Measurements from ENCODE around the gene TGM2. TPM values are rescaled to one million over a fixed set of nuclear protein-coding genes. Genes with fewer than 3 reads are reported as not detected.
A peak's percentile ranks its signal among the peaks of the same experiment; 100 is the strongest.

Gene TGM2
- total and polyA plus RNA-seq, 9 of the 15 experiments (the other 6 are each of a cell fraction or from before 2014, with no cell fraction given), result 5.5 to 78.5 (median 37.6) TPM

DNA sequence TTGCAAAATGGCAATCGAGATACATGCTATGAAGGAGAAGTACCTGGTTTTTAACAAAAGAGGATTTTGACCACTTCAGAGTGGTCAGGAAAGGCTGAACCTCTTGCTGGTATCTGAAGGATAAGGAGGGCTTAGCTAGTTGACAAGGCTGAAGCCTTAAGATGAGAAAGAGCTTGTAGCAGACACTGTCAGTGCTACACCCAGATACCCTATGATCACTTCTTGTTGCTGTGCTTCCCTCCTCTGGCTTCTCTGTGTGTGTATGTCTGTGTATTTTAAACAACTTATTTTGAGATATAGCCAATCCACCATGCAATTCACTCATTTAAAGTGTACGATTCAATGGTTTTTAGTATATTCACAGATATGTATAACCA, 38.9 kb upstream of the TGM2 start:
- FAIRE-seq (peak; percentile 63), ATAC-seq (no peak), DNase-seq (ENCODE audit: extremely low read depth in 1 of 4, low spot score in 3 of 4) (no peak)
- intact Hi-C loops (cut with micrococcal nuclease) (no loop called here), in situ Hi-C loops (cut with MboI) (no loop called here)
- WGBS (ENCODE audit: insufficient coverage, low coverage, missing lambda C conversion rate), result 3% methylated on average over 2 of the region's 2 CpGs
- H3K27me3 ChIP-seq (ENCODE audit: control insufficient read depth in 2 of 2, insufficient read depth in 2 of 2, low read length in 2 of 2), result peaks cover 8 to 17% of the 10 kb centered on the region in 2 experiments; a peak in 3 of 5 replicates
- ChIA-PET POLR2A (no interaction called here), CTCF (ENCODE audit: low intra/inter-chr PET ratio) (no interaction called here)
- no peak overlapping the region for H2AFZ ChIP-seq (ENCODE audit: low read depth, low read length)
- H3K79me2 ChIP-seq (ENCODE audit: control insufficient read depth, insufficient read depth, low read length), result no peaks in the 10 kb centered on the region
- H3K4me1 ChIP-seq (replicated peaks in 1 of 2; ENCODE audit: control insufficient read depth in 2 of 2, insufficient read depth in 2 of 2, low read length in 2 of 2), result peaks cover 0 to 7% of the 10 kb centered on the region in 2 experiments; a peak in 3 of 5 replicates
- H3K9me1 ChIP-seq (ENCODE audit: control insufficient read depth, insufficient read depth, low read length), result no peaks in the 10 kb centered on the region
- no peaks in the 10 kb centered on the region for H3K36me3 ChIP-seq (ENCODE audit: control insufficient read depth, insufficient read depth, low read length)
- H3K27ac ChIP-seq (ENCODE audit: extremely low read depth, low read depth, low read length), result no peak overlapping the region
- H3K9ac ChIP-seq (ENCODE audit: insufficient read depth in 1 of 2, low read depth in 2 of 2, low read length in 2 of 2), result no peak overlapping the region
- no peaks in the 10 kb centered on the region; the same call in 1 of the 2 replicates for H3K9me3 ChIP-seq (replicated peaks; ENCODE audit: control insufficient read depth, insufficient read depth, low read depth, low read length)
- H4K20me1 ChIP-seq (replicated peaks; ENCODE audit: control insufficient read depth, insufficient read depth, low read length), result no peaks in the 10 kb centered on the region; the same call in 1 of the 2 replicates
- H3K4me3 ChIP-seq, result no peak overlapping the region
- no peak overlapping the region for H3K4me2 ChIP-seq (ENCODE audit: insufficient read depth, low read length)
- TF ChIP-seq WHSC1 (IDR thresholded peaks at IDR 0.05; ENCODE audit: low read length) (no peak), SMARCC2 (IDR thresholded peaks at IDR 0.05; ENCODE audit: low read depth) (no peak), MAFK (IDR thresholded peaks at IDR 0.05; ENCODE audit: low read length) (no peak), ZEB2 (IDR thresholded peaks at IDR 0.05) (no peak), SFPQ (IDR thresholded peaks at IDR 0.05; ENCODE audit: low read depth, low read length) (no peak), ELF1 (tag; IDR thresholded peaks at IDR 0.05) (no peak), ZNF324 (CRISPR knock-in tag; IDR thresholded peaks at IDR 0.05) (no peak), MAFF (IDR thresholded peaks at IDR 0.05; ENCODE audit: low read length) (no peak), BRD9 (IDR thresholded peaks at IDR 0.05; ENCODE audit: low read depth, partially characterized antibody) (no peak), NR1H2 (CRISPR knock-in tag; IDR thresholded peaks at IDR 0.05) (no peak)
- TF ChIP-seq, protein P1, sequence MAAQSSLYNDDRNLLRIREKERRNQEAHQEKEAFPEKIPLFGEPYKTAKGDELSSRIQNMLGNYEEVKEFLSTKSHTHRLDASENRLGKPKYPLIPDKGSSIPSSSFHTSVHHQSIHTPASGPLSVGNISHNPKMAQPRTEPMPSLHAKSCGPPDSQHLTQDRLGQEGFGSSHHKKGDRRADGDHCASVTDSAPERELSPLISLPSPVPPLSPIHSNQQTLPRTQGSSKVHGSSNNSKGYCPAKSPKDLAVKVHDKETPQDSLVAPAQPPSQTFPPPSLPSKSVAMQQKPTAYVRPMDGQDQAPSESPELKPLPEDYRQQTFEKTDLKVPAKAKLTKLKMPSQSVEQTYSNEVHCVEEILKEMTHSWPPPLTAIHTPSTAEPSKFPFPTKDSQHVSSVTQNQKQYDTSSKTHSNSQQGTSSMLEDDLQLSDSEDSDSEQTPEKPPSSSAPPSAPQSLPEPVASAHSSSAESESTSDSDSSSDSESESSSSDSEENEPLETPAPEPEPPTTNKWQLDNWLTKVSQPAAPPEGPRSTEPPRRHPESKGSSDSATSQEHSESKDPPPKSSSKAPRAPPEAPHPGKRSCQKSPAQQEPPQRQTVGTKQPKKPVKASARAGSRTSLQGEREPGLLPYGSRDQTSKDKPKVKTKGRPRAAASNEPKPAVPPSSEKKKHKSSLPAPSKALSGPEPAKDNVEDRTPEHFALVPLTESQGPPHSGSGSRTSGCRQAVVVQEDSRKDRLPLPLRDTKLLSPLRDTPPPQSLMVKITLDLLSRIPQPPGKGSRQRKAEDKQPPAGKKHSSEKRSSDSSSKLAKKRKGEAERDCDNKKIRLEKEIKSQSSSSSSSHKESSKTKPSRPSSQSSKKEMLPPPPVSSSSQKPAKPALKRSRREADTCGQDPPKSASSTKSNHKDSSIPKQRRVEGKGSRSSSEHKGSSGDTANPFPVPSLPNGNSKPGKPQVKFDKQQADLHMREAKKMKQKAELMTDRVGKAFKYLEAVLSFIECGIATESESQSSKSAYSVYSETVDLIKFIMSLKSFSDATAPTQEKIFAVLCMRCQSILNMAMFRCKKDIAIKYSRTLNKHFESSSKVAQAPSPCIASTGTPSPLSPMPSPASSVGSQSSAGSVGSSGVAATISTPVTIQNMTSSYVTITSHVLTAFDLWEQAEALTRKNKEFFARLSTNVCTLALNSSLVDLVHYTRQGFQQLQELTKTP (IDR thresholded peaks at IDR 0.05; ENCODE audit: low read depth in 1 of 2, partially characterized antibody in 2 of 2), result no peak
- TF ChIP-seq, protein P2, sequence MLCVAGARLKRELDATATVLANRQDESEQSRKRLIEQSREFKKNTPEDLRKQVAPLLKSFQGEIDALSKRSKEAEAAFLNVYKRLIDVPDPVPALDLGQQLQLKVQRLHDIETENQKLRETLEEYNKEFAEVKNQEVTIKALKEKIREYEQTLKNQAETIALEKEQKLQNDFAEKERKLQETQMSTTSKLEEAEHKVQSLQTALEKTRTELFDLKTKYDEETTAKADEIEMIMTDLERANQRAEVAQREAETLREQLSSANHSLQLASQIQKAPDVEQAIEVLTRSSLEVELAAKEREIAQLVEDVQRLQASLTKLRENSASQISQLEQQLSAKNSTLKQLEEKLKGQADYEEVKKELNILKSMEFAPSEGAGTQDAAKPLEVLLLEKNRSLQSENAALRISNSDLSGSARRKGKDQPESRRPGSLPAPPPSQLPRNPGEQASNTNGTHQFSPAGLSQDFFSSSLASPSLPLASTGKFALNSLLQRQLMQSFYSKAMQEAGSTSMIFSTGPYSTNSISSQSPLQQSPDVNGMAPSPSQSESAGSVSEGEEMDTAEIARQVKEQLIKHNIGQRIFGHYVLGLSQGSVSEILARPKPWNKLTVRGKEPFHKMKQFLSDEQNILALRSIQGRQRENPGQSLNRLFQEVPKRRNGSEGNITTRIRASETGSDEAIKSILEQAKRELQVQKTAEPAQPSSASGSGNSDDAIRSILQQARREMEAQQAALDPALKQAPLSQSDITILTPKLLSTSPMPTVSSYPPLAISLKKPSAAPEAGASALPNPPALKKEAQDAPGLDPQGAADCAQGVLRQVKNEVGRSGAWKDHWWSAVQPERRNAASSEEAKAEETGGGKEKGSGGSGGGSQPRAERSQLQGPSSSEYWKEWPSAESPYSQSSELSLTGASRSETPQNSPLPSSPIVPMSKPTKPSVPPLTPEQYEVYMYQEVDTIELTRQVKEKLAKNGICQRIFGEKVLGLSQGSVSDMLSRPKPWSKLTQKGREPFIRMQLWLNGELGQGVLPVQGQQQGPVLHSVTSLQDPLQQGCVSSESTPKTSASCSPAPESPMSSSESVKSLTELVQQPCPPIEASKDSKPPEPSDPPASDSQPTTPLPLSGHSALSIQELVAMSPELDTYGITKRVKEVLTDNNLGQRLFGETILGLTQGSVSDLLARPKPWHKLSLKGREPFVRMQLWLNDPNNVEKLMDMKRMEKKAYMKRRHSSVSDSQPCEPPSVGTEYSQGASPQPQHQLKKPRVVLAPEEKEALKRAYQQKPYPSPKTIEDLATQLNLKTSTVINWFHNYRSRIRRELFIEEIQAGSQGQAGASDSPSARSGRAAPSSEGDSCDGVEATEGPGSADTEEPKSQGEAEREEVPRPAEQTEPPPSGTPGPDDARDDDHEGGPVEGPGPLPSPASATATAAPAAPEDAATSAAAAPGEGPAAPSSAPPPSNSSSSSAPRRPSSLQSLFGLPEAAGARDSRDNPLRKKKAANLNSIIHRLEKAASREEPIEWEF (CRISPR knock-in tag; IDR thresholded peaks at IDR 0.05), result no peak
- no TSS peak for BruUV-seq (replicated peaks)
